ENCODE data around the gene BTBD19.
"Not testable (repeated sequence)": the region's sequence is repeated elsewhere in the genome, so short reads cannot be mapped to it uniquely, and the experiment has no call there.

BTBD19 gene

GRCh38 chr1:44819608-44820327 is 11.4 kb downstream of the BTBD19 start:
- peak; percentile 97 for FAIRE-seq
- DNase-seq (ENCODE audit: insufficient read length, low spot score), result peak; percentile 79

GRCh38 chr1:44820328-44821239 is 12.3 kb downstream of the BTBD19 start:
- DNase-seq (ENCODE audit: insufficient read length, low spot score) (no peak), FAIRE-seq (no peak)
- TF ChIP-seq TAF1 (IDR thresholded peaks at IDR 0.05; ENCODE audit: low read depth, low read length) (no peak), SPI1 (IDR thresholded peaks at IDR 0.05; ENCODE audit: low read depth, low read length) (no peak), PAX5 (IDR thresholded peaks at IDR 0.05; ENCODE audit: insufficient read depth, low read length, severe bottlenecking) (no peak), POLR2AphosphoS5 (IDR thresholded peaks at IDR 0.05; ENCODE audit: low read depth, low read length) (no peak), POU2F2 (IDR thresholded peaks at IDR 0.05; ENCODE audit: low read depth, low read length) (no peak), POLR2A (IDR thresholded peaks at IDR 0.05; ENCODE audit: low read depth, low read length) (no peak)

More at GRCh38 chr1:44819608-44820327, 11.4 kb downstream of the BTBD19 start:
- TF ChIP-seq SPI1 (IDR thresholded peaks at IDR 0.05; ENCODE audit: low read depth, low read length) (peak; percentile 75), POLR2AphosphoS5 (IDR thresholded peaks at IDR 0.05; ENCODE audit: low read depth, low read length) (peak; percentile 100), TAF1 (IDR thresholded peaks at IDR 0.05; ENCODE audit: low read depth, low read length) (peak; percentile 69), POLR2A (IDR thresholded peaks at IDR 0.05; ENCODE audit: low read depth, low read length) (peak; percentile 100), POU2F2 (IDR thresholded peaks at IDR 0.05; ENCODE audit: low read depth, low read length) (peak; percentile 100), PAX5 (IDR thresholded peaks at IDR 0.05; ENCODE audit: insufficient read depth, low read length, severe bottlenecking) (peak; percentile 56)

GRCh38 chr1:44821240-44821715 is 13.0 kb downstream of the BTBD19 start:
- TF ChIP-seq PAX5 (IDR thresholded peaks at IDR 0.05; ENCODE audit: insufficient read depth, low read length, severe bottlenecking) (no peak), POLR2A (IDR thresholded peaks at IDR 0.05; ENCODE audit: low read depth, low read length) (no peak), POLR2AphosphoS5 (IDR thresholded peaks at IDR 0.05; ENCODE audit: low read depth, low read length) (no peak), TAF1 (IDR thresholded peaks at IDR 0.05; ENCODE audit: low read depth, low read length) (no peak), POU2F2 (IDR thresholded peaks at IDR 0.05; ENCODE audit: low read depth, low read length) (no peak), SPI1 (IDR thresholded peaks at IDR 0.05; ENCODE audit: low read depth, low read length) (no peak)
- no peak for DNase-seq (ENCODE audit: insufficient read length, low spot score)
- no peak for FAIRE-seq

GRCh38 chr1:44822131-44822701 is 13.9 kb downstream of the BTBD19 start:
- FAIRE-seq, result no peak
- DNase-seq (ENCODE audit: insufficient read length, low spot score), result no peak
- TF ChIP-seq SPI1 (IDR thresholded peaks at IDR 0.05; ENCODE audit: low read depth, low read length) (no peak), TAF1 (IDR thresholded peaks at IDR 0.05; ENCODE audit: low read depth, low read length) (no peak), PAX5 (IDR thresholded peaks at IDR 0.05; ENCODE audit: insufficient read depth, low read length, severe bottlenecking) (no peak), POLR2AphosphoS5 (IDR thresholded peaks at IDR 0.05; ENCODE audit: low read depth, low read length) (no peak), POLR2A (IDR thresholded peaks at IDR 0.05; ENCODE audit: low read depth, low read length) (no peak), POU2F2 (IDR thresholded peaks at IDR 0.05; ENCODE audit: low read depth, low read length) (no peak)

- DNase-seq (ENCODE audit: insufficient read length, low spot score) (no peak), FAIRE-seq (no peak)
- TF ChIP-seq POU2F2 (IDR thresholded peaks at IDR 0.05; ENCODE audit: low read depth, low read length) (no peak), PAX5 (IDR thresholded peaks at IDR 0.05; ENCODE audit: insufficient read depth, low read length, severe bottlenecking) (no peak), POLR2AphosphoS5 (IDR thresholded peaks at IDR 0.05; ENCODE audit: low read depth, low read length) (no peak), SPI1 (IDR thresholded peaks at IDR 0.05; ENCODE audit: low read depth, low read length) (no peak), POLR2A (IDR thresholded peaks at IDR 0.05; ENCODE audit: low read depth, low read length) (no peak), TAF1 (IDR thresholded peaks at IDR 0.05; ENCODE audit: low read depth, low read length) (no peak)
Measured at GRCh38 chr1:44822981-44823451, 14.7 kb downstream of the BTBD19 start.

- DNase-seq (ENCODE audit: insufficient read length, low spot score); FAIRE-seq: not testable (repeated sequence)
Measured at GRCh38 chr1:44824392-44824791, 16.1 kb downstream of the BTBD19 start.

GRCh38 chr1:44826375-44827196 is 18.3 kb downstream of the BTBD19 start:
- no peak for TF ChIP-seq TAF1 (IDR thresholded peaks at IDR 0.05; ENCODE audit: low read depth, low read length)
- TF ChIP-seq POLR2AphosphoS5 (IDR thresholded peaks at IDR 0.05; ENCODE audit: low read depth, low read length), result no peak
- no peak for TF ChIP-seq POLR2A (IDR thresholded peaks at IDR 0.05; ENCODE audit: low read depth, low read length)
- no peak for TF ChIP-seq SPI1 (IDR thresholded peaks at IDR 0.05; ENCODE audit: low read depth, low read length)
- no peak for TF ChIP-seq POU2F2 (IDR thresholded peaks at IDR 0.05; ENCODE audit: low read depth, low read length)
- no peak for TF ChIP-seq PAX5 (IDR thresholded peaks at IDR 0.05; ENCODE audit: insufficient read depth, low read length, severe bottlenecking)
- FAIRE-seq (peak; percentile 59), DNase-seq (ENCODE audit: insufficient read length, low spot score) (no peak)

GRCh38 chr1:44827197-44828002 is 19.1 kb downstream of the BTBD19 start:
- TF ChIP-seq PAX5 (IDR thresholded peaks at IDR 0.05; ENCODE audit: insufficient read depth, low read length, severe bottlenecking) (no peak), POLR2AphosphoS5 (IDR thresholded peaks at IDR 0.05; ENCODE audit: low read depth, low read length) (no peak), POLR2A (IDR thresholded peaks at IDR 0.05; ENCODE audit: low read depth, low read length) (no peak)
- FAIRE-seq (no peak), DNase-seq (ENCODE audit: insufficient read length, low spot score) (no peak)

All from GM12891 (cell line).